WTC11 (cell line): ENCODE measurements around the gene MACROD2. TPM values are rescaled to one million over a fixed set of nuclear protein-coding genes. Genes with fewer than 3 reads are reported as not detected.

Source experiments
- ATAC-seq: fragments of 200-7000 bp; cut with Tn5 transposase; 2 replicates; pipeline ENCODE4 v1.10.0; 2021; ENCODE audit warnings: mild to moderate bottlenecking, moderate library complexity
- CTCF ChIA-PET: fragments of 300-600 bp; sonication (Branson Sonifier 250); formaldehyde crosslinking; loops from one replicate; lab custom pipeline; 2021; ENCODE audit warnings: antibody characterized with exemption; lab: Charles Lee
- POLR2A ChIA-PET: fragments of 350-600 bp; sonication (Branson Sonifier 250); formaldehyde crosslinking; loops from one replicate; lab custom pipeline; 2021; ENCODE audit warnings: antibody characterized with exemption; lab: Charles Lee
- DNase-seq: peaks from one replicate; pipeline ENCODE4 v3.0.0; 2021; ENCODE audit warnings: low spot score
- H3K27ac Mint-ChIP-seq: 2 replicates; pipeline ENCODE4 v1.8.0; 2021; ENCODE audit warnings: mixed read lengths
- H3K27me3 Mint-ChIP-seq: 2 replicates; pipeline ENCODE4 v1.8.0; 2021; ENCODE audit warnings: low read depth, mild to moderate bottlenecking, moderate library complexity, mixed read lengths
- H3K36me3 Mint-ChIP-seq: 2 replicates; pipeline ENCODE4 v1.8.0; 2021; ENCODE audit warnings: mixed read lengths
- H3K4me1 Mint-ChIP-seq: 2 replicates; pipeline ENCODE4 v1.8.0; 2022; ENCODE audit warnings: mixed read lengths
- H3K4me3 Mint-ChIP-seq: 2 replicates; pipeline ENCODE4 v1.8.0; 2021; ENCODE audit warnings: mild to moderate bottlenecking, moderate library complexity, mixed read lengths
- H3K9me3 Mint-ChIP-seq: 2 replicates; pipeline ENCODE4 v1.8.0; 2021; ENCODE audit warnings: mixed read lengths
- ATF1 ChIP-seq: sonication (generic); formaldehyde crosslinking; IDR thresholded peaks from 2 replicates; pipeline ENCODE4 v1.8.1; 2023; ENCODE audit warnings: mild to moderate bottlenecking, moderate library complexity, missing genetic modification reagents
- CBFB ChIP-seq: sonication (generic); formaldehyde crosslinking; IDR thresholded peaks from 2 replicates; pipeline ENCODE4 v1.8.1; 2022; ENCODE audit warnings: mild to moderate bottlenecking, low read depth, missing genetic modification reagents
- FOXJ3 ChIP-seq: sonication (generic); formaldehyde crosslinking; IDR thresholded peaks from 2 replicates; pipeline ENCODE4 v1.9.0; 2021; ENCODE audit warnings: missing genetic modification reagents, mild to moderate bottlenecking, borderline replicate concordance
- FOXP1 ChIP-seq: sonication (generic); formaldehyde crosslinking; IDR thresholded peaks from 2 replicates; pipeline ENCODE4 v1.8.0; 2022; ENCODE audit warnings: missing genetic modification reagents, mild to moderate bottlenecking, moderate library complexity, borderline replicate concordance
- GTF2I ChIP-seq: fragments of 250-450 bp; sonication (Bioruptor Pico); conservative IDR thresholded peaks from 2 replicates; pipeline ENCODE4 v1.4.0; 2021; ENCODE audit warnings: mild to moderate bottlenecking
- IRF2 ChIP-seq: sonication (generic); formaldehyde crosslinking; IDR thresholded peaks from 2 replicates; pipeline ENCODE4 v1.8.0; 2022; ENCODE audit warnings: low read depth, missing genetic modification reagents, borderline replicate concordance
- OVOL2 ChIP-seq: fragments of 250-450 bp; sonication (Bioruptor Pico); IDR thresholded peaks from 2 replicates; pipeline ENCODE4 v1.9.0; 2021; ENCODE audit warnings: mild to moderate bottlenecking, borderline replicate concordance
- RELA ChIP-seq: sonication (generic); formaldehyde crosslinking; IDR thresholded peaks from 2 replicates; pipeline ENCODE4 v1.8.1; 2022; ENCODE audit warnings: missing genetic modification reagents, mild to moderate bottlenecking, borderline replicate concordance
- SMAD3 ChIP-seq: sonication (generic); formaldehyde crosslinking; IDR thresholded peaks from 2 replicates; pipeline ENCODE4 v1.8.0; 2022; ENCODE audit warnings: missing genetic modification reagents, mild to moderate bottlenecking, borderline replicate concordance
- SOX15 ChIP-seq: fragments of 250-450 bp; sonication (Bioruptor Pico); IDR thresholded peaks from 2 replicates; pipeline ENCODE4 v1.9.0; 2021; ENCODE audit warnings: mild to moderate bottlenecking
- ZNF121 ChIP-seq: sonication (generic); formaldehyde crosslinking; IDR thresholded peaks from 2 replicates; pipeline ENCODE4 v1.8.0; 2023; ENCODE audit warnings: missing genetic modification reagents
- ZNF671 ChIP-seq: fragments of 250-450 bp; sonication (Bioruptor Pico); IDR thresholded peaks from 2 replicates; pipeline ENCODE4 v1.8.0; 2021; ENCODE audit warnings: mild to moderate bottlenecking
- total RNA-seq: library from RNA; stranded (reverse); gene quantifications from 3 replicates; pipeline ENCODE4 v1.2.3, GENCODE V29; 2021
- TF ChIP-seq, protein P1 (sequence below): sonication (generic); formaldehyde crosslinking; IDR thresholded peaks from 2 replicates; pipeline ENCODE4 v1.8.1; 2023; ENCODE audit warnings: mild to moderate bottlenecking, missing genetic modification reagents
- TF ChIP-seq, protein P2 (sequence below): fragments of 250-450 bp; sonication (Bioruptor Pico); IDR thresholded peaks from 2 replicates; pipeline ENCODE4 v2.1.2; 2022; ENCODE audit warnings: mild to moderate bottlenecking, moderate library complexity
- TF ChIP-seq, protein P3 (sequence below): fragments of 250-450 bp; sonication (Bioruptor Pico); IDR thresholded peaks from 2 replicates; pipeline ENCODE4 v1.9.0; 2021; ENCODE audit warnings: mild to moderate bottlenecking
- TF ChIP-seq, protein P4 (sequence below): sonication (generic); formaldehyde crosslinking; IDR thresholded peaks from 2 replicates; pipeline ENCODE4 v1.8.0; 2023; ENCODE audit warnings: missing genetic modification reagents
- TF ChIP-seq, protein P5 (sequence below): fragments of 200-600 bp; IDR thresholded peaks from 2 replicates; pipeline ENCODE4 v1.8.0; 2022; ENCODE audit warnings: antibody characterized with exemption
- TF ChIP-seq, protein P6 (sequence below): sonication (generic); formaldehyde crosslinking; IDR thresholded peaks from 2 replicates; pipeline ENCODE4 v1.8.1; 2022; ENCODE audit warnings: mild to moderate bottlenecking, moderate library complexity, missing genetic modification reagents
- TF ChIP-seq, protein P7 (sequence below): sonication (generic); formaldehyde crosslinking; IDR thresholded peaks from 2 replicates; pipeline ENCODE4 v1.8.1; 2023; ENCODE audit warnings: mild to moderate bottlenecking, missing genetic modification reagents, moderate library complexity

The MACROD2 gene
- total RNA-seq, 1 experiment from 2014 or later = 4.1 TPM

DNA sequence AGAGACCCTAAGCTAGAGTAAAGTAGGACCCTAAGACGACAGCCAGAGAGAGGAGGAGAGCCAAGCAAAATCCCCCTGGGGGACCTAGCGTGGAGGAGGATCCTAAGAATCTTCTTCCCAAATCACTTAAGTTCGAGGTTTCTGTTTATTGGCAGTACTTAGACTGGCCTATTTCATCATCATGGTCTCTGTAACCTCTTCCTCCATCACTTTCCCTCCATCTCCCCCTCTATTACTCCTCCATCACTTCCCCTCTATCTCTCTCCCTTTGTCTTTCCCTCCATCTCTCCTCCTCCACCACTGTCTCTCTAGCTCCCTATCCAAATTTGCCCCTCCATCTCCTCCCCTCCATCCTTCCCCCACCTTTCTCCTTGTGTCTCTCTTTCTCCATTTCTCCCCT is 1175.7 kb downstream of the MACROD2 start:
- Mint-ChIP-seq H3K4me1 (no peaks in the 10 kb centered on the region), H3K27me3 (no peaks in the 10 kb centered on the region), H3K4me3 (no peak overlapping the region), H3K9me3 (peaks cover 7% of the 10 kb centered on the region), H3K36me3 (no peaks in the 10 kb centered on the region), H3K27ac (no peak overlapping the region)
- no peak for ATAC-seq
- POLR2A ChIA-PET = no interaction called here
- TF ChIP-seq, protein P1, sequence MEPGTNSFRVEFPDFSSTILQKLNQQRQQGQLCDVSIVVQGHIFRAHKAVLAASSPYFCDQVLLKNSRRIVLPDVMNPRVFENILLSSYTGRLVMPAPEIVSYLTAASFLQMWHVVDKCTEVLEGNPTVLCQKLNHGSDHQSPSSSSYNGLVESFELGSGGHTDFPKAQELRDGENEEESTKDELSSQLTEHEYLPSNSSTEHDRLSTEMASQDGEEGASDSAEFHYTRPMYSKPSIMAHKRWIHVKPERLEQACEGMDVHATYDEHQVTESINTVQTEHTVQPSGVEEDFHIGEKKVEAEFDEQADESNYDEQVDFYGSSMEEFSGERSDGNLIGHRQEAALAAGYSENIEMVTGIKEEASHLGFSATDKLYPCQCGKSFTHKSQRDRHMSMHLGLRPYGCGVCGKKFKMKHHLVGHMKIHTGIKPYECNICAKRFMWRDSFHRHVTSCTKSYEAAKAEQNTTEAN (CRISPR knock-in tag) = no peak
- TF ChIP-seq SMAD3 (CRISPR knock-in tag) = no peak
- TF ChIP-seq, protein P2, sequence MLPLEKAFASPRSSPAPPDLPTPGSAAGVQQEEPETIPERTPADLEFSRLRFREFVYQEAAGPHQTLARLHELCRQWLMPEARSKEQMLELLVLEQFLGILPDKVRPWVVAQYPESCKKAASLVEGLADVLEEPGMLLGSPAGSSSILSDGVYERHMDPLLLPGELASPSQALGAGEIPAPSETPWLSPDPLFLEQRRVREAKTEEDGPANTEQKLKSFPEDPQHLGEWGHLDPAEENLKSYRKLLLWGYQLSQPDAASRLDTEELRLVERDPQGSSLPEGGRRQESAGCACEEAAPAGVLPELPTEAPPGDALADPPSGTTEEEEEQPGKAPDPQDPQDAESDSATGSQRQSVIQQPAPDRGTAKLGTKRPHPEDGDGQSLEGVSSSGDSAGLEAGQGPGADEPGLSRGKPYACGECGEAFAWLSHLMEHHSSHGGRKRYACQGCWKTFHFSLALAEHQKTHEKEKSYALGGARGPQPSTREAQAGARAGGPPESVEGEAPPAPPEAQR (CRISPR knock-in tag) = no peak
- TF ChIP-seq, protein P3, sequence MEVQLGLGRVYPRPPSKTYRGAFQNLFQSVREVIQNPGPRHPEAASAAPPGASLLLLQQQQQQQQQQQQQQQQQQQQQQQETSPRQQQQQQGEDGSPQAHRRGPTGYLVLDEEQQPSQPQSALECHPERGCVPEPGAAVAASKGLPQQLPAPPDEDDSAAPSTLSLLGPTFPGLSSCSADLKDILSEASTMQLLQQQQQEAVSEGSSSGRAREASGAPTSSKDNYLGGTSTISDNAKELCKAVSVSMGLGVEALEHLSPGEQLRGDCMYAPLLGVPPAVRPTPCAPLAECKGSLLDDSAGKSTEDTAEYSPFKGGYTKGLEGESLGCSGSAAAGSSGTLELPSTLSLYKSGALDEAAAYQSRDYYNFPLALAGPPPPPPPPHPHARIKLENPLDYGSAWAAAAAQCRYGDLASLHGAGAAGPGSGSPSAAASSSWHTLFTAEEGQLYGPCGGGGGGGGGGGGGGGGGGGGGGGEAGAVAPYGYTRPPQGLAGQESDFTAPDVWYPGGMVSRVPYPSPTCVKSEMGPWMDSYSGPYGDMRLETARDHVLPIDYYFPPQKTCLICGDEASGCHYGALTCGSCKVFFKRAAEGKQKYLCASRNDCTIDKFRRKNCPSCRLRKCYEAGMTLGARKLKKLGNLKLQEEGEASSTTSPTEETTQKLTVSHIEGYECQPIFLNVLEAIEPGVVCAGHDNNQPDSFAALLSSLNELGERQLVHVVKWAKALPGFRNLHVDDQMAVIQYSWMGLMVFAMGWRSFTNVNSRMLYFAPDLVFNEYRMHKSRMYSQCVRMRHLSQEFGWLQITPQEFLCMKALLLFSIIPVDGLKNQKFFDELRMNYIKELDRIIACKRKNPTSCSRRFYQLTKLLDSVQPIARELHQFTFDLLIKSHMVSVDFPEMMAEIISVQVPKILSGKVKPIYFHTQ (CRISPR knock-in tag) = no peak
- no peak for TF ChIP-seq RELA
- no peak for TF ChIP-seq ATF1 (CRISPR knock-in tag)
- TF ChIP-seq OVOL2 = no peak
- TF ChIP-seq, protein P4, sequence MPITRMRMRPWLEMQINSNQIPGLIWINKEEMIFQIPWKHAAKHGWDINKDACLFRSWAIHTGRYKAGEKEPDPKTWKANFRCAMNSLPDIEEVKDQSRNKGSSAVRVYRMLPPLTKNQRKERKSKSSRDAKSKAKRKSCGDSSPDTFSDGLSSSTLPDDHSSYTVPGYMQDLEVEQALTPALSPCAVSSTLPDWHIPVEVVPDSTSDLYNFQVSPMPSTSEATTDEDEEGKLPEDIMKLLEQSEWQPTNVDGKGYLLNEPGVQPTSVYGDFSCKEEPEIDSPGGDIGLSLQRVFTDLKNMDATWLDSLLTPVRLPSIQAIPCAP = no peak
- no peak for TF ChIP-seq CBFB (CRISPR knock-in tag)
- TF ChIP-seq ZNF121 = no peak
- TF ChIP-seq FOXJ3 = no peak
- TF ChIP-seq, protein P5, sequence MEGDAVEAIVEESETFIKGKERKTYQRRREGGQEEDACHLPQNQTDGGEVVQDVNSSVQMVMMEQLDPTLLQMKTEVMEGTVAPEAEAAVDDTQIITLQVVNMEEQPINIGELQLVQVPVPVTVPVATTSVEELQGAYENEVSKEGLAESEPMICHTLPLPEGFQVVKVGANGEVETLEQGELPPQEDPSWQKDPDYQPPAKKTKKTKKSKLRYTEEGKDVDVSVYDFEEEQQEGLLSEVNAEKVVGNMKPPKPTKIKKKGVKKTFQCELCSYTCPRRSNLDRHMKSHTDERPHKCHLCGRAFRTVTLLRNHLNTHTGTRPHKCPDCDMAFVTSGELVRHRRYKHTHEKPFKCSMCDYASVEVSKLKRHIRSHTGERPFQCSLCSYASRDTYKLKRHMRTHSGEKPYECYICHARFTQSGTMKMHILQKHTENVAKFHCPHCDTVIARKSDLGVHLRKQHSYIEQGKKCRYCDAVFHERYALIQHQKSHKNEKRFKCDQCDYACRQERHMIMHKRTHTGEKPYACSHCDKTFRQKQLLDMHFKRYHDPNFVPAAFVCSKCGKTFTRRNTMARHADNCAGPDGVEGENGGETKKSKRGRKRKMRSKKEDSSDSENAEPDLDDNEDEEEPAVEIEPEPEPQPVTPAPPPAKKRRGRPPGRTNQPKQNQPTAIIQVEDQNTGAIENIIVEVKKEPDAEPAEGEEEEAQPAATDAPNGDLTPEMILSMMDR = no peak
- TF ChIP-seq IRF2 = no peak
- TF ChIP-seq, protein P6, sequence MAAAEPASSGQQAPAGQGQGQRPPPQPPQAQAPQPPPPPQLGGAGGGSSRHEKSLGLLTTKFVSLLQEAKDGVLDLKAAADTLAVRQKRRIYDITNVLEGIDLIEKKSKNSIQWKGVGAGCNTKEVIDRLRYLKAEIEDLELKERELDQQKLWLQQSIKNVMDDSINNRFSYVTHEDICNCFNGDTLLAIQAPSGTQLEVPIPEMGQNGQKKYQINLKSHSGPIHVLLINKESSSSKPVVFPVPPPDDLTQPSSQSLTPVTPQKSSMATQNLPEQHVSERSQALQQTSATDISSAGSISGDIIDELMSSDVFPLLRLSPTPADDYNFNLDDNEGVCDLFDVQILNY (CRISPR knock-in tag) = no peak
- TF ChIP-seq ZNF671 (CRISPR knock-in tag) = no peak
- TF ChIP-seq GTF2I (CRISPR knock-in tag) = no peak
- TF ChIP-seq, protein P7, sequence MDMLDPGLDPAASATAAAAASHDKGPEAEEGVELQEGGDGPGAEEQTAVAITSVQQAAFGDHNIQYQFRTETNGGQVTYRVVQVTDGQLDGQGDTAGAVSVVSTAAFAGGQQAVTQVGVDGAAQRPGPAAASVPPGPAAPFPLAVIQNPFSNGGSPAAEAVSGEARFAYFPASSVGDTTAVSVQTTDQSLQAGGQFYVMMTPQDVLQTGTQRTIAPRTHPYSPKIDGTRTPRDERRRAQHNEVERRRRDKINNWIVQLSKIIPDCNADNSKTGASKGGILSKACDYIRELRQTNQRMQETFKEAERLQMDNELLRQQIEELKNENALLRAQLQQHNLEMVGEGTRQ (CRISPR knock-in tag) = no peak
- no peak for TF ChIP-seq FOXP1 (CRISPR knock-in tag)
- TF ChIP-seq SOX15 (CRISPR knock-in tag) = no peak
- CTCF ChIA-PET = no interaction called here
- no peak for DNase-seq
